Stimulated activated CD4-positive, alpha-beta T cell treated with anti-CD3 and anti-CD28 coated beads, Interleukin-12 subunit alpha, Interleukin-12 subunit beta, amount 100 ng/mL, for 48 hours (primary cell): Measurements from ENCODE around the gene UBA1.

Source experiments
- DNase-seq, 3 donors: peaks; one replicate each; pipeline ENCODE4 v3.0.0-alpha.2; 2020; ENCODE audit warnings: low read depth in 2 of 3, low spot score in 1 of 3

UBA1 gene

GRCh38 chrX:47210661-47211425 lies 17.2 kb downstream of the UBA1 start:
- DNase-seq = no peak

DNA sequence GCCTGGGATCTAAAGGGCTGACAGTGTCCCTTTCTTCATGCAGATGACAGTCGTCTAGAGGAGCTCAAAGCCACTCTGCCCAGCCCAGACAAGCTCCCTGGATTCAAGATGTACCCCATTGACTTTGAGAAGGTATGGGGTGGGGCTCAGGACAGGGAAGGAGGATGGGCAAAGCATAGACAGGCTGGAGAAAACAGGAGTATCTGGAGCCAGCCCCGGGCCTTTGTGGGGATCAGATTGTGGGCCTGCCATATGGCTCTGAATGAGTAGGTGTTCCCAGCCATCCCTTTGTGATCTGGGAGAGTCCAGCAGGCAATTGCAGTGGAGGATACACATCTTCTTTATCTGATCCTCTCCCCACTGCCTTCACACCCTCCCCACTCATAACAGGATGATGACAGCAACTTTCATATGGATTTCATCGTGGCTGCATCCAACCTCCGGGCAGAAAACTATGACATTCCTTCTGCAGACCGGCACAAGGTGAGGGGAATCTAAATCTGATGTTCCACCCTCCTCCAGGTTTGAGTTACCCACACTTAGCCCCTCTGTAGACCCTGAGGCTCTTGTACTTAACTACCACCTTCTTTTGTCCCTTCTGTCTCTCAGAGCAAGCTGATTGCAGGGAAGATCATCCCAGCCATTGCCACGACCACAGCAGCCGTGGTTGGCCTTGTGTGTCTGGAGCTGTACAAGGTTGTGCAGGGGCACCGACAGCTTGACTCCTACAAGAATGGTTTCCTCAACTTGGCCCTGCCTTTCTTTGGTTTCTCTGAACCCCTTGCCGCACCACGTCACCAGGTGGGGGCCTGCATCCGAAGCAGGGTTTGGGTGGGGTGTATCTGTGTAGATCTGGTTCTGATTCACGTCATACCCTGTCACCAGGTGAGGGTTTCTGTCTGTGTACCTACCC lies 19.0 kb downstream of the UBA1 start:
- DNase-seq = no peak

- no peak for DNase-seq
These were observed 20.9 kb downstream of the UBA1 start for GRCh38 chrX:47214435-47215077.

GRCh38 chrX:47215291-47215900 lies 21.8 kb downstream of the UBA1 start:
- DNase-seq = no peak

- no peak for DNase-seq
These were observed 22.8 kb downstream of the UBA1 start for GRCh38 chrX:47216393-47216925.

GRCh38 chrX:47217121-47217851 lies 23.7 kb downstream of the UBA1 start:
- DNase-seq = peak; percentile 4 to 86 (median 26)

- peak; percentile 87 to 98 (median 93) for DNase-seq
These were observed 24.2 kb downstream of the UBA1 start for GRCh38 chrX:47217852-47218279.

DNA sequence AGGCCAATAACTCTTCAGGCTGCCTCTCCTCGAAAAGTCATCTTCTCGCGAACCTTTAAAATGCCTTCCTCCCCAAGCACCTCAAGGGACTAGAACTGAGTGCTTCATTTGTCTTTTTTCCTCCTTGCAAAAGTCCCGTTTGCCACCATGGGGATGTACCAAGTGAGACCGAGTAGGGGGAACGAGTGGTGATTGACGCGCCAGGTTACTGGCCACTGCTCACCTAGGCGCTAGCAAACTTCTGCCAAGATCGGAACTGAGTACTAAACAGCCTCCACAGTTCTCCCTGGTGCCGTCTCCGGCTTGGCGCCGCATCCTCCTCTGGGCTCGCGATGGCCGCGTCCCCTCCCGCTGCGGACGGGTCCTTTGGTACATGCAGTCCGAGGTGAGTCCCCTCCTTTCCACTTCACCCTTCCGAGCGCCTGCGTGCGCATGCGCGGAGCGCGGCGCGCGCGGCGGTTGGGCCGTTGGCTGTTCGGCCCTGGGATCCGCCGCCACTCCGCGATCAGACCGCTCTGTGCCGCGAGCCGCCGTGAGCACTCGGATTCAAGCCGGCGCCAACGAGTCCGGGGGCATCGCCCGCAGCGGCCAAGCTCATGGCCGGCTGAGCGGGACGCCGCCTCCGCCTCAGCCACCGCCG lies 24.8 kb downstream of the UBA1 start, which contains the start of gene CDK16:
CDK16 (plus strand) TSS at position 402 of the 640 bp plus-strand sequence. CDS start 4,877 bp downstream, outside the sequence.
- peak; percentile 46 to 63 (median 52) for DNase-seq

DNA sequence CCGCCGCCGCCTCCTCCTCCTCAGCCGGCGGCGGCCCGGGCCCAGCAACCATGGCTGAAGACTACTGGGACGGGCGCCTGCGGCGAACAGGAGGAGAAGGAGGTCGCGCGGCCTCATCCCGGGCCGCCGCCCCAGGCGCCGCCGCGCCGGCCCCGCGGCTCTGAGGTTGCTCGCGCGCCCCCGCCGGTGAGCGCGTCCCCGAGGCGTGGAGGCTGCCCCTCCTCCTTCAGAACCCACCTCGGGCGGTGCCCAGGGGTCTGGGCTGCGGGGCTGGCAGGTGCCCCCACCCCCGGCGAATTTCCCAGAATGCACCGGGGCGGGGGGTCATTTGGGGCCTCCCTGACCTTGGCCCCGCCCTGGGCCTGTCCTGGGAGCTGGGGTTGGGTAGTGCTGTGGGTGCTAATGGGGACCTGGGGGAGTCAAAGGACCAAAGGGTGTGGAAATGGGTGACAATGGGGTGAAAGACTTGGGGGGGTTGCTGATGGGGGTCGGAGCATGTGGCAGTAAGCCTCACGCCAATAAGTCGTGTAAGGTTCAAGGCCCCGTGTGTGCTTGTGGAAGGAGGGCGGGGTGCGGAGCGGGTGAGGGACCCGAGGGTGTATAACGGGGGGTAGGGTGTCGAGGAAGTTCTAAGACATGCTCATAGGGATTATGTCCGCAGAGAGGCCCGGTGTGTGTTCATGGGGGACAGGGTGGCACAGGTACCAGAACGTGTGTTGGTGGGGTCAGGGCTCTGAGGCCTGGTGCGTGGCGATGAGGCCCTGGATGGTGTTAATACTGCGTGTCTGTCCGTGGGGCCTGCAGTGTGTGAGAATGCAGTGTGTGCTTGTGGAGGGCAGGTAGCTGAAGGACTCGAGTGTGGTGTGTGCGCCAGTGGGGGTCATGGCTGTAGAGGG lies 25.5 kb downstream of the UBA1 start:
- peak in 2 of 3 donors; percentile 9 to 23 for DNase-seq

DNA sequence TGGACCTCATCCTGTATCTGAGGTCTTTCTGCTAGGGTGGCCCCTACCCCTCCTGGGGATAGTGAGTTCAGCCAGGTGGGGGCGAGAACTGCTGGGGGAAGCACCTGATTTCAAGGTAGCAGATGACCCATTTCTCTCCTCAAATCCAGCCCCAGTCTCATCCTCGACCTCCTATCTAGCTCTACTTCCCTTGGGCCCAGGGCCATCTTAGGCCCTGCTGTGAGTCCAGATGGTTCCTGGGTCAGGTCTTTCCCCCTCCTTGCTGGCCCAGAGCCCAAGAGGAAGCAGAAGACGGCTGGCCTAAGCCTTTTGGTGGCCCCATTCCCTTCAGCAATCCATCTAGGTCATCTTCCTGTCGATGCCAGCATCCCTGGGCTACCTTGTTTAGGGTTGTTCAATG lies 28.1 kb downstream of the UBA1 start:
- DNase-seq = no peak

DNA sequence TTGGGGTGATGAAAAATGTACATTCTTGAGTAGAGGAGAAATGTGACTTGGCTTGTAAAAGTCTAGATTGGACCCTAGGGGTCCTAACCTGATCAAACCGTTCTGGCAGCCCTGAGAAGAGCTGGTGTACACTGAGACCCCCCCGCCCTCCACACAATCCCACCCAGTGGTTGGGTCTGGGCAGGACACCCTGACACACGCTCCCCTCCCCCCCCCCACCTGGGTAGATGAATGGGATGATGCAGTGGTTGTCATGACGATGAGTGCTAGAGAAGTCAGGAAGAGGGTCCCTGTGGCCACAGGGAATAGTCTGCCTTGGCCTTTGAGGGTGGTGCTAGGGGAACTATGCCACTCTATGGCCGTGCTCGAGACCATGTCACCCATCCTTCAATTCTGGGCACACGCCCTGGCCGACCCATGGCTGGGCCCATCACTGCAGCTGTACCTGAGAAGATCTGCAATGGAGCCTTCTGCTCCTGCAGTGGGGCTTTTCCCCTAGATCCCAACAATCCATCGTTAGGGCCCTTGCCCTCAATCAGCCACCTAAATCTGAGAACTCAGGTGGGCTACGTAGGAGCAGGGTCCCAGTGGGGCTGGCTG lies 29.2 kb downstream of the UBA1 start:
- DNase-seq = no peak

- DNase-seq = no peak
These were observed 30.0 kb downstream of the UBA1 start for GRCh38 chrX:47223476-47224250.

DNA sequence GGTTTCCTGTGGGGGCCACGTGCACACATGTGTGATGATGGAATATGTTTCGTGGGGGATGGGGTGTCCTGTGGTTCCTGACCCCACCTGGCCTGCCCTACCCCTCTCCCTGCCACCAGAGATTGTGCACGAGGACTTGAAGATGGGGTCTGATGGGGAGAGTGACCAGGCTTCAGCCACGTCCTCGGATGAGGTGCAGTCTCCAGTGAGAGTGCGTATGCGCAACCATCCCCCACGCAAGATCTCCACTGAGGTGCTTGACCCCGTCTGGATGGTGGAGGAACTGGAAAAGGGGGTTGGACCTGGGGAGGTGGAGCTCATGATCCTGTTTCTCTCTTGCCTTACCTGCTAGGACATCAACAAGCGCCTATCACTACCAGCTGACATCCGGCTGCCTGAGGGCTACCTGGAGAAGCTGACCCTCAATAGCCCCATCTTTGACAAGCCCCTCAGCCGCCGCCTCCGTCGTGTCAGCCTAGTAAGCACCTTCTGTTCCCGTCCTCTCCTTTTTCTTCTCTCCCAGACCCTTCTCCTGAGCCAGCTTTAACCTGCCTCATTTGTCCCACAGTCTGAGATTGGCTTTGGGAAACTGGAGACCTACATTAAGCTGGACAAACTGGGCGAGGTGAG lies 30.8 kb downstream of the UBA1 start:
- DNase-seq = no peak

GRCh38 chrX:47224896-47225290 lies 31.3 kb downstream of the UBA1 start:
- no peak for DNase-seq

- no peak for DNase-seq
These were observed 32.4 kb downstream of the UBA1 start for GRCh38 chrX:47226071-47226470.

GRCh38 chrX:47226531-47227333 lies 33.1 kb downstream of the UBA1 start:
- DNase-seq = no peak
